HG03442 (cell line): ENCODE data around the gene PIK3CD.
"Not testable (repeated sequence)": the region's sequence is repeated elsewhere in the genome, so short reads cannot be mapped to it uniquely, and the experiment has no call there.

Source experiments
- ATAC-seq: cut with Tn5 transposase; IDR thresholded peaks from one replicate; pipeline ENCODE4 v1.9.1; 2021; ENCODE audit warnings: mild to moderate bottlenecking, moderate library complexity; ENCODE audit not compliant: unreplicated experiment

PIK3CD gene

DNA sequence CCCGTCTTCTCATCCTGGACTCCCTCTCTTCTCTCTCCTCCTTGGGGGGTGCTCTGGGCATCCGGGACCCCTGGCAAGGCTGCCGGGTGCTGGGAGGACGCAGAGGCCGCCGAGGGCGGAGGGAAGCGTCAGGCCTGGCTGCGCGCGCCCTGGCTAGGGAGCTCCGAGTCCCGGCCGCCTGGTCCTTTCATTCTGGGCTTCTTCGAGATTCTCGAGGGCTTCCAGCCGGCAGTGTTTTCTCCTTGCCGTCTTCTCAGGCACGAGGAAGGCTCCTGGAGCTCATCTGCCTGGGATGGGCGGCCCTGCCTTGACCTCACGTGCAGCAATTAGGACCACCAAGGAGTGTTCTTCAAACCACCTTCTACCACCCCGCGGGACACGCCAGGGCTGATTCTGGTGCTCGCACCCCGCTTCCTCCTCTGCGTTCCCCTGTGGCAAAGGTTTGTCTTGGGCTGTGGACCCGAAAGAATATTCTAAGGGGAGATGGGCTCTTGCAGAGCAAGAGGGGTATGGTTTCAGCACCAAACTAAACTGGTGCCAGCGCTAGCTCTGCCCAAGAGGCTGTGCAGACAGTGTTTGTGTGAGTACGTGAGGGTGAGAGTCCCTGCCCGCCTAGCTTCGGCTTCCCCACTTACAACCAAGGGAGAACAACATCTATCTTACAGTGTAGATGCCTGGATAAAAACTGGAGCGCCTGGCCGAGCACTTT, 36.5 kb downstream of the PIK3CD start:
- ATAC-seq = no peak

GRCh38 chr1:9688599-9688998, 37.1 kb downstream of the PIK3CD start:
- ATAC-seq = no peak

DNA sequence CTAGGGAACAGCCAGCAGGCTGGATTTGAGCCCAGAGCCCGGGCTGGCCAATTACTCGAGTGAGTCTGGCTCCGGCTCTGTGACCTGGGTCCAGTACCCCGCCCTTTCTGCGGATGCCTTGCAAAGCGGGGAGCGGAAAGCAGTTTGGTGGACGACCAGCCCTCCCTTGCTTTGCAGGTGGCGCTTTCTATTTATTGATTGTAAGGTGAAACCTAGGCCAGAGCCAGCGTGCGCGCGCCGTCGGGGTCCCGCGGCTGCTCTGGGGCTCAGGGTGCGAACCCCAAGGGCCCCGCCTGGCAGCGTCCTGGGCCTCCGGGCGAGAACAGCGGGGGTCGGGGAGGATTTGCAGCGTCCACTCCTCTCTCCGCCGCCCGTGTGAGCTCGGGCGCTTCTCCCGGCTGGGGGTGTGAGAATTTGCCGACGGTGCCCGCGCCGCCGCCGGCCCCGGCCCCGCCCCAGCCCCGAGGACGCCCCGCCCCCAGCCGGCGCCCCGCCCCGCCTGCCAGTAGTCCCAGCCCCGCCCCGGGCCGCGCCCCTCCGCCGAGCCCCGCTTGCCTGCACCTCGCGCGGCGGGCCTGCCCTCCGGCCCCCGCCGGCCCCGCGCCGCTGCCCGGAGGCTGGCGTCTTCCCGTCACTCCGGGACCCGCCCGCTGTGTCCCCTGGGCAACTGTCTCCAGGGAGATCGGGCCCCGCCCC, 37.6 kb downstream of the PIK3CD start:
- peak; percentile 49 for ATAC-seq

GRCh38 chr1:9689971-9690381, 38.4 kb downstream of the PIK3CD start:
- ATAC-seq = no peak

- no peak for ATAC-seq
Measured at GRCh38 chr1:9690440-9691107, 39.0 kb downstream of the PIK3CD start.

- ATAC-seq = no peak
Measured at GRCh38 chr1:9691108-9691445, 39.5 kb downstream of the PIK3CD start.

GRCh38 chr1:9691691-9692090, 40.2 kb downstream of the PIK3CD start:
- no peak for ATAC-seq

- no peak for ATAC-seq
Measured at GRCh38 chr1:9696793-9697192, 45.3 kb downstream of the PIK3CD start.

- no peak for ATAC-seq
Measured at GRCh38 chr1:9699361-9699760, 47.8 kb downstream of the PIK3CD start.

DNA sequence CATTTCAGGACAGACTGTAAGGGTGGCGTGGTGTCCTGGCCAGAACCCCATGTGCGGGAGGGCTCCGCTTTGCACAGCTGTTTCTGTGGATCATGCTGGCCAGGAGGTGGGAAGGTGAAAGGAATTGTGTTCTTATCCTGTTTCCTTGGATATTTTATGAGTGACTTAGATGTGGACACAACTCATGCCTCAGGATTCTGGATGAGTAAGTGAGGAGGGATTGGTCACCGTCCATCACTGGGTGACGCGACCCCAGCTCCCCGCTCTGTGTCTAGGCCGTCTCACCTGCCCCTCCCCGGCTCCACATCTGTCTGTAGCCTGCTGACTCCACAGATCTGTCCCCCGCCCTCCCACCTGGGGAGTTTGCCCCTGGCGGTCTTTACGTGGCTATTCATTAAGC, 48.8 kb downstream of the PIK3CD start:
- no peak for ATAC-seq

DNA sequence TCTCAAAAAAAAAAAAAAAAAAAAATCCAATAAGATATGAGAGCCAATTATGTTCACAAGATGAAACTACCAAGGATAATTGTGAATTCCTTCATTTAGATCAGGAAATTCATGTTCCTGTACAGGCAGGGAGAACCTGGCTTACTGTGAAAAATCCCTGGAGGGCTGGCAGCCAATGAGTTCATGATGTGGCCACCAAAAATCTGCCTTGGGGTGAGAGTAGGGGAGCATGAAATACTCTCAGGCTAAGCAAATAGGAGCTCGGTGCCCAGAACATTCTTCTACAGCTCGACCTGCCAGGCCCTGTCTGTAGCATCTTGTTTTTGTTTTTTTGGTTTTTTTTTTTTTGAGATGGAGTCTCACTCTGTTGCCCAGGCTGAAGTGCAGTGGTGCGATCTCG, 50.1 kb downstream of the PIK3CD start:
- ATAC-seq = no peak

DNA sequence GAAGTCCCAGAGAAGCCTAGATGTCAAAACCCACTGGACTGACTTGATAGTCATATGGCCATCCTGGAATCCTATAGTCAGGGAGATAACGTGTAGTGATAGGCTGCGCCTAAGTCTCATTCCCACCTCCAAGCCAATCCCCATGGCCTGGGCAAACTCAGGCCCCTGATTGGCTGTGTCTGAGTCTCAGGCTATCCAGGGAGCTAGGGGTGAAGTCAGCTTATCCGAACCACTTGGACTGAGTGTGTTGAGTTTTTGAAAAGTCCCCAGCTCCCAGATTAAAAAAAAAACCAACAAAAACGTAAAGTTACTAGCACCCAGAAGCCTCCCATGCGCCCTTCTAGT, 51.6 kb downstream of the PIK3CD start:
- ATAC-seq = no peak

- ATAC-seq = no peak
Measured at GRCh38 chr1:9703681-9704080, 52.1 kb downstream of the PIK3CD start.

DNA sequence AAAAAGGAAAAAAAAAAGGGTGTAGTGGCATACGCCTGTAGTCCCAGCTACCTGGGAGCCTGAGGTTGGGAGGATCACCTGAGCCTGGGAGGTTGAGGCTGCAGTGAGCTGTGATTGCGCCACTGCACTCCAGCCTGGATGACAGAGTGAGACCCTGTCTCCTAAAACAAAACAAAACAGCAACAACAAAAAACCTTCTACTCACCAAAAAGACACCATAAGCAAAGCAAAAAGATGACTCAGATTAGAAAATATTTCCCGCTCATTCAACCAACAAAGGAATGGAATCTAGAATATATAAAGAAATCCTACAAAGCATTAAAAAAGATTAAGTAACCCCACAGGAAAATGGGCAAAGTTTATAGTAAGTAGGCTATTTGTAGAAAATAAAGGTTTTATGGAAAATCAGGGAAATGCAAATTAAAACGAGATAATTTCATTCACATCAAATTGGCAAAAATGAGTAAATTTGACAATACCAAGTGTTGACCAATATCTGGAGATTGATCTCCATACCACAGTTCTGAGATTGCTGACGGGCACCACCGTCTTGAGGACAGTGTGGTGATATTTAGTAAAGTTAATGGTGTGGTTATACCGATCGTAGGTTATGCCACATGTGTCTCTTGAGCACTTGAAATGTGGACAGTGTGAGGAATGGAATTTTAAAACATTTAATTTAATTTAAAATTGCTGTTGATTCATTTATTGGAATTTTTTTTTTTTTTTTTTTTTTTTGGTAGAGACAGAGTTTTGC, 54.0 kb downstream of the PIK3CD start:
- no peak for ATAC-seq

GRCh38 chr1:9706178-9706577, 54.6 kb downstream of the PIK3CD start:
- no peak for ATAC-seq

- ATAC-seq = no peak
Measured at GRCh38 chr1:9710037-9710436, 58.5 kb downstream of the PIK3CD start.

DNA sequence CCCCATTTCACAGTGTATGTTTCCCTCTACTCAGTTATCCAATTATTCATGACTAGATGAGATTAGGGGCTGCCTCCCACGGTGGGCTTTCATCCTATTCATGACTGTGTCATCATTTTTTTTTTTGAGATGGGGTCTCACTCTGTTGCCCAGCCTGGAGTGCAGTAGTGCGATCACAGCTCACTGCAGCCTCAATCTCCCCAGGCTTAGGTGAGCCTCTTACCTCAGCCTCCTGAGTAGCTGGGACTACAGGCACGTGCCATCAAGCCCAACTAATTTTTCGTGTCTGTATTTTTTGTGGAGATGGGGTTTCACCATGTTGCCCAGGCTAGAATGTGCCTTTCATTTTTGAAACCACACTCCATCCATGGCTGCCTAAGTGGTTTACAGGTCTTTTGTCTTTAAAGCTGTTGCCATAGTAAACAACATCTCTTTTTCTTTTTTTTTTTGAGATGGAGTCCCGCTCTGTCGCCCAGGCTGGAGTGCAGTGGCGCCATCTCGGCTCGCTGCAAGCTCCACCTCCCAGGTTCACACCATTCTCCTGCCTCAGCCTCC, 60.0 kb downstream of the PIK3CD start:
- ATAC-seq = no peak

- ATAC-seq = not testable (repeated sequence)
Measured at GRCh38 chr1:9712767-9713166, 61.2 kb downstream of the PIK3CD start.

DNA sequence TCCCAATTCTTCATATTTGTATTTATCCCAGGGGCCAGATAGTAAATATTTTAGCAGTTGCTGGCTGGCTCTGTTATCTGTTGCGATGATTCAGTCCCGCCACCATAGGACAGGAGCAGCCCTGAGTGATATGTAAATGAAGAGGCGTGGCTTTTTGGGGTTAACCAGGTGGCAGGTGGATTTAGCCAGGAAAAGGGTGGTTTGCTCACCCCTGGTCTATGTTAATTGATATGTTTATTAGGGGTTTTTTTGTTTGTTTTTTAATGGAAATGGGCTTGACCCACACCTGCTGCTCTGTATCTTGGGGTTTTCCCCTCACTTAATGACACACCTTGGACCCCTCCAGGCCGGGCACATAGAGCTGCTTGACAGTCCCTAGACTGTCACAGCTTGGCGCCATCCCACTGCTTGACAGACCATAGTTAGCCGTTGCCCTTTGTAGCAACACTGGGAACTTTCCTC, 62.8 kb downstream of the PIK3CD start:
- ATAC-seq = no peak

DNA sequence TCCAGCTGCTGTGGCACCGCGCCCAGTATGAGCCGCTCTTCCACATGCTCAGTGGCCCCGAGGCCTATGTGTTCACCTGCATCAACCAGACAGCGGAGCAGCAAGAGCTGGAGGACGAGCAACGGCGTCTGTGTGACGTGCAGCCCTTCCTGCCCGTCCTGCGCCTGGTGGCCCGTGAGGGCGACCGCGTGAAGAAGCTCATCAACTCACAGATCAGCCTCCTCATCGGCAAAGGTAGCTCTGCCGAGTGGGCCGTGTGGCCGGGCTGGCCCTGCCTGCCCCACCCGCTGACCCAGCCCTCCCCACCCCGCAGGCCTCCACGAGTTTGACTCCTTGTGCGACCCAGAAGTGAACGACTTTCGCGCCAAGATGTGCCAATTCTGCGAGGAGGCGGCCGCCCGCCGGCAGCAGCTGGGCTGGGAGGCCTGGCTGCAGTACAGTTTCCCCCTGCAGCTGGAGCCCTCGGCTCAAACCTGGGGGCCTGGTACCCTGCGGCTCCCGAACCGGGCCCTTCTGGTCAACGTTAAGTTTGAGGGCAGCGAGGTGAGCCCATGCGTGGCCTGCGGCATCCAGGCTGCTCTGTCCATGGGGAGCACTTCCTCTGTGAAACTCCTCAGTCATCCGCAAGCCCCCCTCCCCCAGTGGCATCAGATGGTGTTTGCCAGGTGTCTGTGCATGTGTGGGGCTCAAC, 64.2 kb downstream of the PIK3CD start:
- no peak for ATAC-seq
